Astrocyte of the hippocampus (primary cell): ENCODE measurements around the gene FAM135A.
"Not testable (repeated sequence)": the region's sequence is repeated elsewhere in the genome, so short reads cannot be mapped to it uniquely, and the experiment has no call there.

Experiments
- DNase-seq: peaks from one replicate; pipeline ENCODE4 v3.0.0; 2011; ENCODE audit warnings: low read depth, low spot score

Gene FAM135A

GRCh38 chr6:70459699-70460098 is 46.4 kb downstream of the FAM135A start:
- not testable (repeated sequence) for DNase-seq

GRCh38 chr6:70470016-70470415 is 56.7 kb downstream of the FAM135A start:
- DNase-seq: no peak

DNA sequence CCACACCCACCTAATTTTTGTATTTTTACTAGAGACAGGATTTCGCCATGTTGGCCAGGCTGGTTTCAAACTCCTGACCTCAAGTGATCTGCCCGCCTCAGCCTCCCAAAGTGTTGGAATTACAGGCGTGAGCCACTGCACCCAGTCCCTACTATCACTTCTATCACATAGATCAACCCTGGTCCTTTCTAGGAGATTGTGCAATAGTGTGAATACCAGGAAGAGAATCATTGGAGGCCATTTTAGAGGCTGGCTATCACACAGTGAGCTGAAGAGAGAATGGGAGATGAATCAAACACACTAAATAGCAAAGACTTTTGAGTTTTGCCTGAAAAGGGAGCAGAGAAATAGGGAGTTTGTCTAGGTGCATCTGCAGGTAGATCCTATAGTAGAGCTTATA is 57.2 kb downstream of the FAM135A start:
- DNase-seq: not testable (repeated sequence)

DNA sequence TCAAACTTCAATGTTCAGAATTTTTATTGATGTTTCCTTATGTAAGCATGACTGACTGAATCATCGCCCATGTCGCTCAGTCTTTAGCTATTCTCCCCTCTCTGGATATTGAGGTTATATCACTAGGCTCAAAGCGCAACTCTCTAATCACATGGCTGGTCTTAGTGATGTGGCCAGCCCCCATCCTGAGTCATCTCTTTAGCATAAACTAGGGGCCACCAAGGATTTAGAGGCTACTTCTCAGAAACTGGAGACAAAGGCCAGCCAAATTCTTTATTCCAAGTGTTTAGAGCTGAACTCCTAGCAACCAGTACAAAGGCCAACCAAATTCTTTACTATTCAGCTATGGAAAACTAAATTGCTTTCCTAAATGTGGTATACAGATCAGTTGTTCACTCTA is 61.4 kb downstream of the FAM135A start:
- peak; percentile 89 for DNase-seq

DNA sequence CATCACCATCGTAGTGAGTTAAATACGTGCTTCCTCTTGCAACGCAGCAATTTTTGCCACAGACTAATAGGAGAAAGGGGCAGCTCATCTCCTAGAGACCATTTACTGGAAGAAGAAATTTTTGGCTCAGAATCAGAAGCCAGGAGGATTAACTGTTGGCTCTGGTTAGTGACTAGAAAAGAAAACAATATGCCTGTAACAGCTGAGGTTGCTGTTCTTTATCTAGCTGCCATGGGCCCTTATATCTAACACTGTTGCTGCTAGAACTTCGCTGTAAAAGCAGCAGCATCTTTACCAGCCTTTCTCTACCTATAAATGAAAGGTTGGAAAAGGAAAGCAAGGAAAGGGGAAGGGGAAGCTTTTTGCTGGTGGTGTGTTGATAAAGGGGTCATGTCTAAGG is 65.9 kb downstream of the FAM135A start:
- peak; percentile 67 for DNase-seq

- not testable (repeated sequence) for DNase-seq
These were observed 73.3 kb downstream of the FAM135A start for GRCh38 chr6:70486638-70487037.

GRCh38 chr6:70489364-70489763 is 76.1 kb downstream of the FAM135A start:
- DNase-seq: no peak

- DNase-seq: no peak
These were observed 81.5 kb downstream of the FAM135A start for GRCh38 chr6:70494833-70495232.

DNA sequence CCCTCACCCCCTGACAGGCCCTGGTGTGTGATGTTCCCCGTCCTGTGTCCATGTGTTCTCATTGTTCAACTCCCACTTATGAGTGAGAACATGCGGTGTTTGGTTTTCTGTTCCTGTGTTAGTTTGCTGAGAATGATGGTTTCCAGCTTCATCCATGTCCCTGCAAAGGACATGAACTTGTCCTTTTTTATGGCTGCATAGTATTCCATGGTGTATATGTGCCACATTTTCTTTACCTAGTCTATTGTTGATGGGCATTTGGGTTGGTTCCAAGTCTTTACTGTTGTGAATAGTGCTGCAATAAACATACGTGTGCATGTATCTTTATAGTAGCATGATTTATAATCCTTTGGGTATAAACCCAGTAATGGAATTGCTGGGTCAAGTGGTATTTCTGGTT is 82.5 kb downstream of the FAM135A start:
- not testable (repeated sequence) for DNase-seq

- DNase-seq: no peak
These were observed 89.2 kb downstream of the FAM135A start for GRCh38 chr6:70502484-70502883.

DNA sequence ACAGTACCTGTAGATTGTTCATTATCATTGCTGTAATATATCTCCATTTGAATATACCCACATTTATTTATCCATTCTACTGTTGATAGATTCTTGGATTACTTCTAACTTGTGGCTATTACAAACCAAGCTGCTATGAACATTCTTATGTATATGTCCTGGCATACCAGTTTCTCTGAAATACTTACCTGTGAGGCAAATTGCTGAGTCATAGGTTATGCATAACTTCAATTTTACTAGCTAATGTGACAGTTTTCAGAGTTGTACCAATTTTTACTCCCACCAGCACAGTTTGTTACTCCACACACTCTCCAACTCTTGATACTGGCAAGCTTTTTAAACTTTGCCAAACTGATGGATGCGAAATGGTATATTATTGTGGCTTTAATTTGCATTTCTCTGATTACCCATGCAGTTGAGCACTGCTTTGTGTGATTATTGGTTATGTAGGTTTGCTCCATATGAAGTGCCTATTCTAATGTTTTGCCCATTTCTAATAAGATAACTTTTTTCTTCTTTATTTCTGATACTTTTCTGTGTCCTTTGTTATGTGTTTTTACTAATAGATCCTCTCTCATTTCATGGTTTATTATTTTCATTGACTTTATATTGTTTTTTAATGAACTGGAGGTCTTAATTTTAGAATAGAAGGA is 90.6 kb downstream of the FAM135A start:
- no peak for DNase-seq

DNA sequence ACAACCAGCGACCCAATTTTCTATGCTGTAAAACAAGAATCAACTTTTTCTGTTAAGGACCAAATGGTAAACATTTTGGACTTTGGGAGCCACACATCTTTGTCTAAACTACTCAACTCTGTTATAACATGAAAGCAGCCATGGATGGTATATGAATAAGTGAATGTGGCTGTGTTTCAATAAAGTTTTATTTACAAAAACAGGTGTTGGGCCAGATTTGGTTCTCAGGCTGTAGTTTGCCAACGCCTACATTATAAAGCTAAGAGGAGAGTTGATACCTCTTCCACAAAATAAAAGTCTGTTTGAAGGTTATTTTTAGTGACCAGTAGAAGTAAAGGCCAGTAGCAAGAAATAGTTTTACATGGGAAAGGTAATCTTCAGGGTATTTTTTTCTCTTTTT is 93.0 kb downstream of the FAM135A start:
- DNase-seq: no peak

GRCh38 chr6:70507161-70507560 is 93.9 kb downstream of the FAM135A start:
- DNase-seq: no peak

DNA sequence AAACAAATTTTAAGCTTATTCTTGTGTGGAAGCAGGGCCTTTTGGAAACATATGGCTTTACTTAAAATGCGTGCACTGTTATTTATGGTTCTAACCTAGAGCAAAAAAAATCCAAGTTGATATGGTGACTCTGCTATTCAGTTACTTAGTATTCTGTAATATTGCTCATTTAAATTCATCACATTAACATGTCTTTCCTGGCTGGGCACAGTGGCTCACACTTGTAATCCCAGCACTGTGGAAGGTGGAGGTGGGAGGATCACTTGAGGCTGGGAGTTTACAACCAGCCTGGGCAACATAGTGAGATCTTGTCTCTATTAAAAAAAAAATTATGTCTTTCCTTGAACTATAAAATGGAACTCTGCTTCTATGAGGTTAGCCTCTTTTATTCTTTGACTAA is 95.6 kb downstream of the FAM135A start:
- no peak for DNase-seq

- DNase-seq: no peak
These were observed 97.3 kb downstream of the FAM135A start for GRCh38 chr6:70510600-70510999.

DNA sequence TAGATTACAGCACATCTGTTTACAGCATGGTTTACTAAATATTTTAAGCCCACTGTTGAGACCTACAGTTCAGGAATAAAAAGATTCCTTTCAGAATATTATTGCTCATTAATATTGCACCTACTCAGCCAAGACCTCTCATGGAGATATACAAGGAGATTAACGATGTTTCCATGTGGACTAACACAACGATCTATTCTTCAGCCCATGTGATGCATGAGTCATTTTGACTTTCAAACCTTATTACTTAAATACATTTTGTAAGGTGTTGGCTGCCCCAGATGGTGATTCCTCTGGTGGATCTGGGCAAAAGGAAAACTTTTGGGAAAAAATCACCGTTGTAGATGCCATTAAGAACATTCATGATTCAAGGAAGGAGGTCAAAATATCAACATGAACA is 105.4 kb downstream of the FAM135A start:
- DNase-seq: no peak

DNA sequence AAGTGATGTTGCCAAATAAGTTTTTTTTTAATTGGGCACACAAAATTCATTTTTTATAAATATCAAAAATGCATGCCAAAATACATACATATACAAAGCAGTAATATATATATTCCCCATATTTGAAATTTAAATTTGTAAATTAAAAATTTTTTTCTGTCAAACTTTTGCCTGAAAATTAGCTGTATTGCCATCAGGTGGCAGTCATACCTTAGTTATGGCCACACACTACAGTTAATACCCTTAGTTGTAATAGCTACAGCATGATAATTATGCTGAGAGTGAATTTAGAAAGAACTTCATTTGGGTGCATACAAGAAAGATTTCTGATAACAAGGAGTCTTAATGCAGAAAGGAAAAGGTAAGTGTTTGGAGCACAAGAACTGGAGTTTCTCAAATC is 107.3 kb downstream of the FAM135A start:
- DNase-seq: peak; percentile 21

GRCh38 chr6:70524721-70525286 is 111.5 kb downstream of the FAM135A start:
- peak; percentile 9 for DNase-seq

- DNase-seq: no peak
These were observed 113.9 kb downstream of the FAM135A start for GRCh38 chr6:70527071-70527737.

GRCh38 chr6:70530023-70530422 is 116.7 kb downstream of the FAM135A start:
- no peak for DNase-seq

DNA sequence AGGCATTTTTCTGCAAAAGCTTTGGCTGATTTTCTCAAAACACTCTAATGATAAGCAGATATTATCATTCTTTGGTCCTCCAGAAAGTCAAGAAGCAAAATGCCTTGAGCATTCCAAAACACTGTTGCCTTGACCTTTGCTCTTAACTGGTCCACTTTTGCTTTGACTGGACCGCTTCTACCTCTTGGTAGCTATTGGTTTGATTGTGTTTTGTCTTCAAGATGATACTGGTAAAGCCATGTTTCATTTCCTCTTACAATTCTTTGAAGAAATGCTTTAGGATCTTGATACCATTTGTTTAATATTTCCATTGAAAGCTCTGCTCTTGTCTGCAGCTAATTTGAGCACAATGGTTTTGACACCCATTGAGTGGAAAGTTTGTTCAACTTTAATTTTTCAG is 117.8 kb downstream of the FAM135A start:
- DNase-seq: no peak

DNA sequence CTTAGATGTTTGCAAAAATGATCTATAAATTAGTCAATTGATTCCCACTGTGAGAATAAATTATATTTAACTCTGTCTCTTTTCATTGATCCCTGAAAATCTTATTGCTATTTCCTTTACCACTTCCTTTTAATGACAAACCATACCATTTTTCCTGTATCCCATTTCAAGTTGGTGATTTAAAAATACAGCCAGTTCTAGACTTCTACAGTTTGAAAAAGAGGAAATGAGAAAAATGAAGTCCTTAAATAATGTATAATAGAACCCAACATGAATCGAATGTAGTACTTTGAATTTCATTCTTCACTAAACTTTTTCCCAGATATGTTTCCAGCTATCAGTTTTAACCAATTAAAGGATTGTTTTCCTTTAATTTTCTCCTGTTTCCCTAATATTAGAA is 124.0 kb downstream of the FAM135A start:
- no peak for DNase-seq

DNA sequence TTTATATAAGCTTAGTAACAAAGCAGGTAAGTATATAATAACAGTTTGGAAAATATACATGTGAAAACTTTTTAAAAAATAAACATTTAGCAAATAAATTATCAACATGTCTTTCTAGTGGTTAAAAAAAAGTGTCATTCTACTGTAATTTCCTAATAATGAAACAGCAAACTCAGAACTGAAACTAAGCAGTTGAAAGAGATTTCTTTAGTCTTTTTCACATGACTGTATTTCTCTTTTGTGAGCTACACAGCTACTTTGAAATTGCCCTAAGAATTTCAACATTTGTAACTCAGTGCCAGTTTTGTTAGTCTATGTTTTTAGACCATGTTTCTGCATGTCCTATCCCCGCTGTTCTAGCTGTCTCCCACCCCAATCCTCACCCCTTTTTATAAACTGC is 125.1 kb downstream of the FAM135A start:
- DNase-seq: no peak
